HG03159 (cell line): Measurements from ENCODE around the gene APCDD1.
A peak's percentile ranks its signal among the peaks of the same experiment; 100 is the strongest.
"Not testable (repeated sequence)": the region's sequence is repeated elsewhere in the genome, so short reads cannot be mapped to it uniquely, and the experiment has no call there.

Experiments
- ATAC-seq: cut with Tn5 transposase; IDR thresholded peaks from one replicate; pipeline ENCODE4 v1.9.1; 2021; ENCODE audit warnings: mild to moderate bottlenecking, moderate library complexity; ENCODE audit not compliant: unreplicated experiment

The APCDD1 gene

GRCh38 chr18:10487154-10487553 lies 32.7 kb downstream of the APCDD1 start:
- no peak for ATAC-seq

DNA sequence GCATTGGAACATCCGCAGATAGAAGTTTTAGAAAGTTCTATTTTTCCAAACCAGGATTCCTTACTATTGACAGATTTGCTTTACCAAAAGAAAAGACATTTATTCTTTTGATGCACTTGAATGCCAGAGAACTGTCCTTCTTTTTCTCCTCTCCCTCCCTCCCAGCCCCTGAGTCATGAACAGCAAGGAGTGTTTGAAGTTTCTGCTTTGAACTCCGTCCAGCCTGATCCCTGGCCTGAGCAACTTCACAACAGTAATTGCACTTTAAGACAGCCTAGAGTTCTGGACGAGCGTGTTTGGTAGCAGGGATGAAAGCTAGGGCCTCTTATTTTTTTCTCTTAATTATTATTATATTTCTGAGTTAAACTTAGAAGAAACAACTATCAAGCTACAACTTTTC lies 33.6 kb downstream of the APCDD1 start:
- ATAC-seq, result no peak

GRCh38 chr18:10490401-10491165 lies 36.1 kb downstream of the APCDD1 start:
- peak; percentile 86 for ATAC-seq

DNA sequence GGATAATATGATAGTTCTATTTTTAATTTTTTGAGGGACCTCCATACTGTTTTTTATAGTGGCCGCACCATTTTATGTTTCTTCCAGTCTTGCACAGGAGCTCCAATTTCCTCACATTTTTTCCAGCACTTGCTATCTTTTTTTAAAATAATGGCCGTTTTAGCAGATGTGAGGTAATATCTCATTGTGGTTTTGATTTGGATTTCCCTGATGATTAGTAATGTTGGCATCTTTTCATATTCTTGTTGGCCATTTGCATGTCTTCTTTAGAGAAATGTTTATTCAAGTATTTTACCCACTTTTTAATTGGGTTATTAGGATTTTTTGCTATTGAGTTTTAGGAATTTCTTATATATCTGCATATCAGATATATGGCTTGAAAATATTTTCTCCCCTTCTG lies 41.5 kb downstream of the APCDD1 start:
- no peak for ATAC-seq

DNA sequence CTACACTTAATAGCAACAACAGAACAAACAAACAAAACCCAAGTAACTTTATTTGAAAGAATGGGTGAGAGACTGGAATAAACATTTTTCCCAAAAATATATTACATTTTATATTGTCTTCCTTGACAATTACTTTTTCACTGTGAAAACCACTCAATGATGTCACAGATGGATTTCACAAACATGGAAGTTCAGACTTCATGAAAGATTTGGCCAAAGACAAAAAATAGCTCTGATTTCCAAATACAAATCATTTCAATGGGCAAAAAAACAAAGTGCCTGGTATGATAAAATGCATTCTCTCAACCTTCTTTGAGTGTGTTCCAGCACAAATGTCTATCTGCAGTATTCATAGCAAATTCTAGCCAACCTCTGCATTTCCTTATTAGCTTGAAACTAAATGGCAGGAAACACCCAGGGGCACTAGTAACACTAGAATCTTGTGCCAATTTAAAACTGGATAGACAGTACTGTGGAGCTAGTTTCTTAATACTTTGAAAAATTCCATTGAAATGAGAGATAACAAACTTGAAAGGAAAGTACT lies 42.8 kb downstream of the APCDD1 start:
- no peak for ATAC-seq

- ATAC-seq, result no peak
These were observed 44.8 kb downstream of the APCDD1 start for GRCh38 chr18:10499230-10499629.

DNA sequence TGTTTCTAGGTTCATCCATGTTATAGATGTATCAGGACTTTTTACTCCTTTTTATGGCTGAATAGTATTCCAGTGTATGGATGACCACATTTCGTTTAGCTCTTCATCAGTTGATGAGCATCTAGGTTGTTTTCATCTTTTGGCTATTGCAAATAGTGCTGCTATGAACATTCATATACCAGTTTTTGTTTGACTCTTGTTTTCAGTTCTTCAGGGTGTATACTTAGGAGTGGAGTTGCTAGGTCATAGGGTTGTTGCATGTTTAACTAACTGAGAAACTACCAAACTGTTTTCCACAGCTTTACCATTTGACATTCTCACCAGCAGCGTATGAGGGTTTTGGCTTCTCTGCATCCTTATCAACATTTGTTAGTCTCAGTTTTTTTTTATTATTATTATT lies 45.6 kb downstream of the APCDD1 start:
- ATAC-seq, result no peak

GRCh38 chr18:10504723-10505122 lies 50.3 kb downstream of the APCDD1 start:
- no peak for ATAC-seq

- not testable (repeated sequence) for ATAC-seq
These were observed 51.5 kb downstream of the APCDD1 start for GRCh38 chr18:10505892-10506291.

DNA sequence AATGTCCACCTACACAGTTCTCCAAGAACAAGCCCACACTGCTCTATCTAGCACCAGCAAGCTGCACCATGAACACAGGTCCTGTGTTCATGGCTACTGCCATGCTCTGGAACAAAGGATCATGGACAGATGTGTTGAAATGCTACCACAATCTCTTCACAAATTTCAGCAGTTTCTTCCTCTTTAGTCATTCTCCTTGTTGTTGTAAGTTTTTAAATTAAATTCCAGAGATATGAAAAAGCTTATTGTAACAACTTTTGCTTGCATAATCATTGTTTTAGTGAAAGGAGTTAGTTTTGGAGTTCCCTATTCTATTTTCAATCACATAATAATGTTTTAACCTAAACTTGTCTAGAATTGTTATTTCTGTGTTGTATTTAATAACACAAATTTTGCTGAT lies 54.2 kb downstream of the APCDD1 start:
- no peak for ATAC-seq

GRCh38 chr18:10511236-10511635 lies 56.8 kb downstream of the APCDD1 start:
- no peak for ATAC-seq

GRCh38 chr18:10514082-10514481 lies 59.6 kb downstream of the APCDD1 start:
- ATAC-seq, result no peak

DNA sequence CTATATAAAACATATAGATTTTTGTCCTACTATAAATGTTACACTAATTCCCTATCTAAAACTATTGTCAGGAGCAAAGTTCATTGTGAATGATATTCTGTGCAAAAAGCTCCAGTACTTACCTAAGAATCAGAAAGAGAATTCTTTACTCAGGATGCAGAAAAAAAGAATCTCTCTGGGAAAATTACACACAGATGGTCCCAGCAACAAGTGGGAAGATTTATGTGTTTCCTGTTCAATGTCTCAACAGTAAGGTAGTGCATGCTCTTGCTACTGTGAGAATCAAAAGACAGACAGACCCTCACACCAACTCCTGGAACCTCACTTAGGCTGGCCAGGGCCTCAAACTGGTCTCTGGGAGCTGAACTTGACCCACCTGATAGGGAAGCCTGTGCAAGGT lies 60.2 kb downstream of the APCDD1 start:
- no peak for ATAC-seq

GRCh38 chr18:10515456-10515855 lies 61.0 kb downstream of the APCDD1 start:
- no peak for ATAC-seq

GRCh38 chr18:10516078-10516477 lies 61.6 kb downstream of the APCDD1 start:
- no peak for ATAC-seq

GRCh38 chr18:10518595-10519255 lies 64.3 kb downstream of the APCDD1 start:
- ATAC-seq, result no peak

GRCh38 chr18:10519366-10519765 lies 64.9 kb downstream of the APCDD1 start:
- ATAC-seq, result no peak

DNA sequence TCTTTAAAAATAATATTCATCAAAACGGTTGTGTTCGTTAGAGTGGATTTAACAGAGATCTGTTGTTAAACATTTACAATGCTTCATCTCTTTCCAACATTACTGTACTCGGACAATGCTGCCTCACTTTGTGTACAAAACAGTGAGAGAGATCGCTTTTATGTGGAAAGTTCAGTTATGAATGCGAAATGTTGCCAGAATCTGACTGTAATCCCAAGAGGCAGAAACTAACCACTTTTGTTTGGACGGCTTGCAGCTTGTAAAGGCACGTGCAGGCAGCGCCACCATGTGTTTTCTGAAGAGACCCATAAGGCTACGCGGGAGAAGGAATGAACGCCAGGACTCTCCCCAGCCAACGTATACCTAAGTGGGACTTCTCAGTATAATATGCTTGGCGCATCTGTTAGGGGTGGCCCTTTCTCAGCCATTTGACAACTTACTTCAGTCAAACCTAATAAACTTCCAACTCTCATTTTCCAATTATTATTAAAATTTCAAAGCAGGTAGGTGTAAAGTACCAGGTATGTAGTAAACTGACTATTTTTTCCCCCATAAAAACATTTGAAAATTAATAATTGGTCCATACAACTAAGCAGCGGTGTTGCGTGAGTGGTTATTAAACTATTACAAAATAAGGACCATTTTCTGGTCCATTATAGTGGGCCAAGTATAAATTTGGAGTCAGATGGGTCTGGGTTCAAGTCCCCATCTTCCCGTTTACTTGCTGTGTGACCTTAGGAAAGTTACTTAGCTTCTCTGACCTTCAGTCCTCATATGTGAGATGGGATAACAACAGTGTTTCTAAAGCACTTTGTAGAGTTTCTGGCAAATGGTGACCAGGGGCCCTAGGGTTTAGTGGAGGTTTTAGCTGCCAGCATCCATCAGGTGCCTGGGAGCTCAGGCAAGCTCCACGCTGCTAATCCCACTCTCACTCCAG lies 65.8 kb downstream of the APCDD1 start:
- ATAC-seq, result peak; percentile 67

DNA sequence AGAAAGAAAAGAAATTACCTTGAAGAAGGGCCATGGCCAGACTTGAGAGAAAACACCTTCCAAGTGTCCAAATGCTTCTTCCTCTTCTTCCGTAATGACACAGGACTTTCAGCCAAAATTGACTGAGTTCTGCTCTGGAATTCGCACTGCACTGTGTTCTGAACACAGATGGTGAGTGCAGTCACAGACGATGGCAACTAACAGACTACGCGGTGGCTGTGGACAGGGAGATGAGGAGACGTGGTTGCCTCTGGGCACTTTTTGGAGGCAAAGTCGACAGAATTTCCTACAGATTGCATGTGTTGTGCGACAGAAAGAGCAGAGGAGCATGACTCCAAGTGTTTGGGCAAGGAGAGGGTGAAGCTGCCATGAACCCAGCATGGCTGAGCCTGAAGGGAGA lies 67.1 kb downstream of the APCDD1 start:
- no peak for ATAC-seq

DNA sequence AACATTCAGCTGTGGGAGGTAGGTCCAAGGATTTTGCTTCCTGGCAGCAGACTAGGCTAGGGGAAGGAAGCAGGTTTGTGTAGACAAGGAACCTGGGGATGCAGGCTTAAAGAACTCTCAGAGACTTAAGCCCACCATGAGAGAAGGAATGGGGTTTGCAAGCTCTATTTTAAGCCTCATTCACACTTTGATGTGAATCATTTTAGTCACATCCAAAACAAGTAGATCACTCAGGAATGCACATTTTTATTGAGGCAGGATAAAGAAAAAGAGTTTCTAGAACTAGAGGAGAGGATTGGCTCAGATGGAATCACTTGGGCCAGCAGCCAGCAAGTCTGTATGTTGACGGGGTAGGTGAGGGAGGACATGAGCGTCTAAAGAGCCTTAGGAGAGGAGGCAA lies 68.1 kb downstream of the APCDD1 start:
- no peak for ATAC-seq

GRCh38 chr18:10523544-10523943 lies 69.1 kb downstream of the APCDD1 start:
- no peak for ATAC-seq
